ENCODE measurements around the gene CREBBP.

DNA sequence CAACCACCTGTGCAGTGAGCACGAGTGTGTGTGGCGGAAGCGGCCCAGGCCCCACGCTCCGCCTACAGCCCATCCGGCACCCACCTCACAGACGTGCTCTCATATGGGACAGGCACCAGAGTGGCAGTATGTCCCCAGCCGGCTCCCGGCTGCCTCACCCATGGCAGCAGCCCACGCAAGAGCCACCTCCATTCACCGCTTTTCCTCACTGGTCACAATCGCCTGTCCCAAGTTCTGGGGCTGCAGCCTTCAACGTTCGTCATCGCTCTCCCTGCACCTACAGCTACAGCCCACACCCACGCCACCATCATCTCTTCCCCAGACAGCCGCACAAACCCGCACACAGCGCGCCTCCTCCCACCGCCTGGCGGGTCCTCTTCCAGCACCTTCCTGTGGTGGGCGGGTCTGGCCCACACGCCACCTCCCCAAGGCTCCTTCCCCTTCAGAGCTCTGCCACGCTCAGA is 145.7 kb downstream of the CREBBP start:
- TF ChIP-seq, protein P1, sequence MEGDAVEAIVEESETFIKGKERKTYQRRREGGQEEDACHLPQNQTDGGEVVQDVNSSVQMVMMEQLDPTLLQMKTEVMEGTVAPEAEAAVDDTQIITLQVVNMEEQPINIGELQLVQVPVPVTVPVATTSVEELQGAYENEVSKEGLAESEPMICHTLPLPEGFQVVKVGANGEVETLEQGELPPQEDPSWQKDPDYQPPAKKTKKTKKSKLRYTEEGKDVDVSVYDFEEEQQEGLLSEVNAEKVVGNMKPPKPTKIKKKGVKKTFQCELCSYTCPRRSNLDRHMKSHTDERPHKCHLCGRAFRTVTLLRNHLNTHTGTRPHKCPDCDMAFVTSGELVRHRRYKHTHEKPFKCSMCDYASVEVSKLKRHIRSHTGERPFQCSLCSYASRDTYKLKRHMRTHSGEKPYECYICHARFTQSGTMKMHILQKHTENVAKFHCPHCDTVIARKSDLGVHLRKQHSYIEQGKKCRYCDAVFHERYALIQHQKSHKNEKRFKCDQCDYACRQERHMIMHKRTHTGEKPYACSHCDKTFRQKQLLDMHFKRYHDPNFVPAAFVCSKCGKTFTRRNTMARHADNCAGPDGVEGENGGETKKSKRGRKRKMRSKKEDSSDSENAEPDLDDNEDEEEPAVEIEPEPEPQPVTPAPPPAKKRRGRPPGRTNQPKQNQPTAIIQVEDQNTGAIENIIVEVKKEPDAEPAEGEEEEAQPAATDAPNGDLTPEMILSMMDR (IDR thresholded peaks at IDR 0.05 in 8 of 11, conservative IDR thresholded peaks at IDR 0.05 in 3 of 11): no peak
- TF ChIP-seq POLR2A (IDR thresholded peaks at IDR 0.05) (no peak), POLR2AphosphoS5 (IDR thresholded peaks at IDR 0.05) (peak in 1 of 3 donors; percentile 65)
